ENCODE results near the gene PDXP.
"Not testable (repeated sequence)": the region's sequence is repeated elsewhere in the genome, so short reads cannot be mapped to it uniquely, and the experiment has no call there.

Gene PDXP

GRCh38 chr22:37650463-37651136 lies 7.9 kb upstream of the PDXP start:
- DNase-seq, result no peak

GRCh38 chr22:37654563-37655251 lies 3.8 kb upstream of the PDXP start:
- no peak for DNase-seq

GRCh38 chr22:37655252-37655563 lies 3.3 kb upstream of the PDXP start:
- no peak for DNase-seq

- not testable (repeated sequence) for DNase-seq
These were observed 1.9 kb upstream of the PDXP start for GRCh38 chr22:37656583-37656982.

GRCh38 chr22:37657590-37658132 lies 862 bp upstream of the PDXP start:
- no peak for DNase-seq

- DNase-seq, result peak in 1 of 4 experiments; percentile 29
These were observed 758 bp downstream of the PDXP start for GRCh38 chr22:37659066-37659896.

GRCh38 chr22:37659897-37660708 lies 1.6 kb downstream of the PDXP start:
- DNase-seq, result no peak

- DNase-seq, result no peak
These were observed 2.2 kb downstream of the PDXP start for GRCh38 chr22:37660709-37661045.

- peak in 1 of 4 experiments; percentile 19 for DNase-seq
These were observed 2.8 kb downstream of the PDXP start for GRCh38 chr22:37661160-37661924.

GRCh38 chr22:37662039-37662438 lies 3.5 kb downstream of the PDXP start:
- DNase-seq, result no peak

- no peak for DNase-seq
These were observed 5.1 kb downstream of the PDXP start for GRCh38 chr22:37663521-37664140.

- no peak for DNase-seq
These were observed 6.0 kb downstream of the PDXP start for GRCh38 chr22:37664249-37665101.

GRCh38 chr22:37665487-37665886 lies 7.0 kb downstream of the PDXP start:
- DNase-seq, result no peak

- no peak for DNase-seq
These were observed 11.1 kb downstream of the PDXP start for GRCh38 chr22:37669586-37669985.

- peak in 2 of 4 experiments; percentile 10 to 13 for DNase-seq
These were observed 13.8 kb downstream of the PDXP start for GRCh38 chr22:37672206-37672919.

- no peak for DNase-seq
These were observed 14.5 kb downstream of the PDXP start for GRCh38 chr22:37672920-37673455.

GRCh38 chr22:37674248-37674647 lies 15.7 kb downstream of the PDXP start:
- no peak for DNase-seq

- DNase-seq, result peak in 2 of 4 experiments; percentile 25 to 45
These were observed 16.7 kb downstream of the PDXP start, which contains the start of gene LGALS1 for GRCh38 chr22:37674951-37675929. TSS of gene LGALS1 (plus strand) at chr22:37675636. CDS start at chr22:37675703, 67 bp downstream.

All from activated naive CD4-positive, alpha-beta T cell (primary cell).